RPMI8226 (cell line): ENCODE measurements around the gene DAW1.

Experiments used
- DNase-seq: peaks from one replicate; pipeline ENCODE4 v3.0.0-alpha.2; 2015

The DAW1 gene

GRCh38 chr2:227862741-227863588, 8.5 kb upstream of the DAW1 start:
- DNase-seq = no peak

DNA sequence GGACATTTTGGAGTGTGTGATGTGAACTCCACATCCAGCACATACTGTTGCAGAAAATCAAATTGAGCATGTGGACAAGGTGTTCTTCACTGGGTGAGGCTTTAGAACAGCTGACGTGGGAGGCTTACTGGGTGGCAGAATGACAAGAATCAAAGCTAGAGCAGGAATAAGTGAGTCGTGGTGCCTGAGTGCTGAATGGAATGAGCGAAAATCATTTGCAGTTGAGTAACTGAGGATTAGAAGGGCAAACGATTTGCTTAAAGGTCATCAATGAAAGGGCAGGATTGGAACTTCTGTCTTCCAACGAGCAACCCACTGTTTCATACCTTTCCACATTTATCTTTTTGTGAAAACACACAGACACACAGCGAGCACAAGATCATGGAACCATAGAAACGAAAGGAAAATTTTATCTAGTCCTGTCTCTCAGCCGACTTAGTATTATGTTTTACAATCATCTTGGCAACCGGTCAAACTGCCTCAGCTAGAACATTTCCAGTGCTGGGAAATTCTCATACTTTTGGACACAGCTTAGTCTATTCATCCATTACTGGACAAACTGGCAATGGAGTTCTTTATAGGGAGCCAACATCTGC, 7.2 kb upstream of the DAW1 start:
- no peak for DNase-seq

DNA sequence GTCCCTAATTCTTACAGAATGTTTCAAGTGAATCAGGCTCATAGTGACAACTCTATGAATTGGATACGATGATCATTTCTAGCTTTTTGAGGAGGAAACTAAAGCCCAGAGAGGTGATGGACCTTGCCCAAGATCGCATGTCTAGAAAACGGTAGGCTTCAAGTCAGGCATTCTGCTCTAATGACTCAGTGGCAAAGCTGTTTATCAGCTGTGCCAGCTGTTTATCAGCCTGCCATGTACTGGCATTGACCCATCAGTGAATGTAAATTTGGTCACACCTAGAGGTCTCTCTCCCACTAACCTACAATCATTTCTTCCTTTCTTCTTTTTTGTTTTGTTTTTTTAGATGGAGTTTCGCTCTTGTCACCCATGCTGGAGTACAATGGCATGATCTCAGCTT, 6.1 kb upstream of the DAW1 start:
- DNase-seq = no peak

DNA sequence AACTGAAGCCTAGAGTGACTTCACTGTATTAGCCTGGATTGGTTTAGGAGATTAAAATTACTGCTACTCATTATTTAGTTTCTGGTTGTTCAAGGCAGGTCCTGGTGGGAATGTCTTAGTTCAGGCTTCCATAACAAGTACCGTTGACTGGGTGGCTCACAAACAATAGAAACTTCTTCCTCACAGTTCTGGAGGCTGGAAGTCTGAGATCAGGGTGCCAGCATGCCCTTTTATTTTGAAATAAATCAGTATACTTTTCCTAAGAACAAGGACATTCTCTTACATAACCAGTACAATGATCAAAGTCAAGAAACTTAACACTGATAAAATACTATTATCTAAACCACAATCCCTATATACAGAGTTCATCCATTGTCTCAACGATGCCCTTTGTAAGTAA, 4.0 kb upstream of the DAW1 start:
- no peak for DNase-seq

DNA sequence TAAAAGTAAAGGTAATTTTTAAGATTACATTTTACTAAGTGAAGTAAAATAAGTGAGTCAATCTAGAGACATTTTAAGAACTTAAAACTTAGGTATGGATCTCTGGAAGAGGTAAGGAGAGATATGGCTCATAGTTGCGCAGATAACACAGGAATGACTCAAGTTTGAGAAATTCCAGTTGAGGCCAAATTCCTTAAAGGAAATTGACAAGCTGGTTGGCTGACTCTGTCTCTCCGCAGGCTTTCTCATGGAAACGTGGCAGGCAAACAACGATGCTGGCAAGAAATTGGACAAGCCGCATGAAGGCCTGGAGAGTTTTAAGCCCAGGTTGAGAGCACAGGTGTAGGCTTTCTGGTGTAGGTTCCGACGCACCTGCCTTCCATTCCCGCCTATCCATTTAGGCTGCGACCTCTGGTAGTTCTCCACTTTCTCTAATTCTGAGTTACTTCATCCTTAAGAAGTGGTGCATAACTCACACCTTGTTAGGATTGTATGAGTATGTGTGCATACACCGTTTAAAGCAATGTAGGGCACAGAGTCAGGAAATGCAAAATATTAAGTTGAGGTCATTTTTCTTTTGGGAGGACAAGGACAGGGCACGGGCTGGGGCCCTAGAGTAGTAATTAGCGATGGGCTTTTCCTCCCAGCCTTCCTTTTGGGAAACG, 589 bp upstream of the DAW1 start:
- DNase-seq = no peak

- DNase-seq = no peak
These were observed 1.2 kb downstream of the DAW1 start for GRCh38 chr2:227872676-227873075.

DNA sequence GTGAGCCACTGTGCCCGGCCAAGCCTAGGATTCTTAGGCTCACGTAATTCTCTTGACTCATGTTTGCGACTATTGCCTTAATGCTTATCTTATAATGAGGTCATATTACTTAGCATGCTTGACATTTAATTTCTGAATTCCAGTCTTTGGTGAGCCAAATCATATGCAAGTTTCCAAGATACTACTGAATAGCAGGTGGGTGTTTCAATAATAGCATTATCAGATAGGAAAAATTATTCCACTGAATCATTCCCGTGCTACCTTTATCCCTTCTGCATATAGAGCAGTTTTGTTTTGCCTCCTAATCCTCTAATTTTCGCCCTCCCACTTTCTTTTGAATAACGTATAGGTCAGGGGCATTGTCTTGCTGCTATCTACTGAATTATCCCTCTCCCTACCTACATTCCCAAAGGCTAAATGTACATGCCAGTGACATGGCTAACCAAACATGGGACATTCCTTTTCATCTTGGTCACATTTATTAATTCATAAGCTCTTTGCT, 4.9 kb downstream of the DAW1 start:
- no peak for DNase-seq

DNA sequence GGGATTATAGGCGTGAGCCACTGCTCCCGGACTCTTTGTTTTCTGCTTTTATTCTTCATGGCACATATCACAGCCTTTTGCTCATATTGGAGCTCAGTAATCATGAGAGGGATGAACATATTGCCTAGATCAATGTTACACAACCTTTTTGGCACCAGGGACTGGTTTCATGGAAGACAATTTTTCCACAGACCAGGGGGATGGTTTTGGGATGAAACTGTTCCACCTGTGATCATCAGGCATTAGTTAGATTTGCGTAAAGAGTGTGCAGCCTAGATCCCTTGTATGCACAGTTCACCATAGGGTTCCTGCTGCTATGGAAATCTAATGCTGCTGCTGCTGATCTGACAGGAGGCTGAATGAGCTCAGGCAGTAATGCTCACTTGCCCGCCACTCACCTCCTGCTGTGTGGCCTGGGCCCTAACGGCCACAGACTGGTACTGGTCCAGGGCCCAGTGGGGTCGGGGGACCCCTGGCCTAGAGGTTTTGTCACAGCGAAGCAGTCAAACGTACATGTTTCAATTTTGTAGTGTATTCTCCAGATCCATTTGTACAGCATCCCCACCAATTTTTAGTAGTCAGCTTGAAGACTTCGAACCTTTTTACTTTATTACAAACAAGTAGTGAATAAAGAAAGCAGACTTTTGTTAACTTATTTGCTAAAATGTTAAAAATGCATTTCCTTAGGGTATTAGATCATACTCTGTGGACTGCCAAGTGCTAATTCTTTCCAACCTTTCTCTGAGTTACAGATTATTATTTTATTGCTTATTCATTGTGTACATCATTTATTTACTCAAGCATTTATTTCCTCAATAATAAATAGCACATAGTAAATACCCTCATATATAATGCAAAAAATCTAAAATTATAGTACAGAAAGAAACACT, 6.2 kb downstream of the DAW1 start:
- DNase-seq = no peak

- no peak for DNase-seq
These were observed 9.0 kb downstream of the DAW1 start for GRCh38 chr2:227880460-227880859.

DNA sequence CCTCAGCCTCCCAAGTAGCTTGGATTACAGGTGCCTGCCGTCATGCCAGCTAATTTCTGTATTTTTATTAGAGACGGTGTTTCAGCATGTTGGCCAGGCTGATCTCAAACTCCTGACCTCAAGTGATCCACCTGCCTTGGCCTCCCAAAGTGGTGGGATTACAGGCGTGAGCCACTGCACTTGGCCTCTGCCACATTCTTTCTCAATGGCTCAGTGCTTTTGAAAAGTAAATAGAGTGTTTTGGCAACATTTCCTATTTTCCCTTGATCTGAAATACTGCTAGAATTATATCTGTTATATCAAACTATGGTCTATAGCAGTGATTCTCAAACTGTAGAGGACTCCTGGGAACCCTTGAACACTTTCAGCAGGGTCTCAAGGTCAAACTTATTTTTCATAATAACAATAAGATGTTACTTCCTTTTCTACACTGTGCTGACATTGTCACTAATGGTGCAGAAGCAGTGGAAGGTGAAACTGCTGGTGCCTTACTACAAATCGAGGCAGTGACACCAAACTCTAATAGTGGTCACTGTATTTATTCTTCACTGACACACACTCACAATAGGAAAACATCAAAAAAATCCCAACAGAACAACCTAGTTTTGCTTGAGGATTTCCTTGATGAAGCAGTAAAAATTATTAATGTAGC, 10.6 kb downstream of the DAW1 start:
- DNase-seq = no peak

DNA sequence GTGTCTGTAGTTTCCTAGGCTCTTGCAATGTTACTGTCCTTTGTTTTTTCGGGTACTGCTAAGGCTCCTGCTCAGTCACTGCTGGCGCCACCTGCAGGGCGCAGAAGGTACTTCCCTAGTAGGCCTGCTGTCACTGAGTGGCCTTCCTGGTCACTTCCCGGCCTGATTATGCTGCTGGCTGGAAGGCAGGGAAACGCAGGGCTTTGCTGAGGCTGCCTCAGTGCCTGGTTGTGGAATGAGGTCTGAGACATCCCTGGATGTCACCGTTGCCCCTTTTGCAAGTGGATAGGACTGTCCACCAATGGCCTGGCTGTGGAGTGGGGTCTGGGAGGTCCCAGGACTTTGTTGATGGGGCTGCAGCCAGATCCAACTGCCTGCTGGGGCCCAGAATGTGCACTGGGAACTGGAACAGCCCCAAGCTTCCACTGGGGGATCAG, 13.1 kb downstream of the DAW1 start:
- peak; percentile 48 for DNase-seq

- no peak for DNase-seq
These were observed 14.7 kb downstream of the DAW1 start for GRCh38 chr2:227886149-227886548.

GRCh38 chr2:227888289-227888688, 16.9 kb downstream of the DAW1 start:
- no peak for DNase-seq

DNA sequence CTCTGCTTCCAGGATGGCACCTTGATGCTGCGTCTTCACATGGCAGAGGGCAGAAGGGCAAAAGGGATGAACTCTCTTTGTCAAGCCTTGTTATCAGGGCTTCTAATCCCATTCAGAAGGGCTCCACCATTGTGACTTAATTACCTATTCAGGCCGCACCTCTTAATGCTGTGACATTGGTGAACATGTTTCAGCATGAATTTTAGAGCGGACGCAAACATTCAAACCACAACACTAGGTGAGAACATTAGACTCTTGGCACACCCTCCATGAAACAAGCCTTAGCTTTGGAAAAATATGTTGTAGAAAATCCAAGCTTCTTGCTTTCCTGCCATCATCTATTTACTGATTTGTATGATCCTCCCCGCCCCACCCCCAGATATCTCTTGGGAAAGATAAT, 17.9 kb downstream of the DAW1 start:
- DNase-seq = no peak

DNA sequence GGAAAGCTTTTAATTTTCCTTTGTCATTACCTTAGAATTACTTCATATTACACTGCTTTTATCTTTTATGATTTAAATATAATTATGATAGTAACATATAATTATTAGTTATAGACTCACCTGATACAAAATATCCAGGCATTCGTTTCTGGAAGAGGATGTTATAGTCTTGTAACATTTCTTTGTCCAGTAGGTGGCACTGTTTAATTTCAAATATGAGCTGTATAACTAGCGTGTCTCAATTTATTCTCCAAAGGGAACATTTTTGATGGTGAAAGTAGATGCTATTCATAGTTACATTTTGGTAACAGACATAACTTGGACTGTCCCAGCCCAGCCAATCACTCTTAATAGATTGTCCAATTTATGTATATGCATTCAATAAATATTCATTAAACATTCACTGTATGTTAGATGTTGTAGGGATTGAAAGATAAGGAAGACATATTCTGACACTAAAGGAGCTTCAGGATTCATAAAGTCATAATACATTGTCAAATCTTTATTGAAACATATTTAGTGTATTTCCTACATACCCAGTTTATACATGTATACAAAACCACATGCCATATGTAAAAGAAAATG, 19.2 kb downstream of the DAW1 start:
- DNase-seq = peak; percentile 58

GRCh38 chr2:227891673-227892072, 20.2 kb downstream of the DAW1 start:
- no peak for DNase-seq

DNA sequence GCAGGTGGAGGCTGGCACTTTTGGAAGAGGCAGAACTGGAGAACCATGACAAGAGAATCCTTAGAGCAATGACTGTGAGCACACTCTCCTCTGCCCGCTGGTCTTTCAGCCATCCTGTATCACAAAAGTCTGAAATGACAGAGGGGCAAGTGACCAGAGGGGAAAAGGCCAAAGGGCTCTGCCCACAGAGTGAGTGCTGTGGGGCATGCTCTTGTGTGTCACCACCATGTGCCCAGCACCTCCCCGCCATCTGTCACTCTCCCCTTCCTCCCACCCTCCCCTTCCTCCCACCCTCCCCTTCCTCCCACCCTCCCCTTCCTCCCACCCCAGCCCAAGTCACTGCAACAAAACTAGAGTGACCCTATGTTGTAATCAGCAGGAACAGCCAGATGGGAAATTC, 31.9 kb downstream of the DAW1 start:
- no peak for DNase-seq

DNA sequence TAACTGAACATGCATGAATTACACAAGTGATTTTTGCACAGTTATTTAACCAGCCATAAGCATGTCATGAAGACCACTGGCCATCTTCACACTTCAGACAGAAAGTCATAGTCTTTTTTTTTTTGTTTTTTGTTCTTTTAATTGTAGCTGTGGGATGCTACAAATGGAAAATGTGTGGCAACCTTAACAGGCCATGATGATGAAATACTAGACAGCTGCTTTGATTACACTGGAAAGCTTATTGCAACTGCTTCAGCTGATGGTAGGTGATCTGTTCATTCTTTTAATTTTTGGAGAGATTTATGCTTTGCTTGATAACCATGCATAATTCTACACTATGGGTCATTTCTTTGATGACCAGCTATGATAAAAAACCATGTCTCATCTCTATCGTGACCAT, 35.6 kb downstream of the DAW1 start:
- no peak for DNase-seq

DNA sequence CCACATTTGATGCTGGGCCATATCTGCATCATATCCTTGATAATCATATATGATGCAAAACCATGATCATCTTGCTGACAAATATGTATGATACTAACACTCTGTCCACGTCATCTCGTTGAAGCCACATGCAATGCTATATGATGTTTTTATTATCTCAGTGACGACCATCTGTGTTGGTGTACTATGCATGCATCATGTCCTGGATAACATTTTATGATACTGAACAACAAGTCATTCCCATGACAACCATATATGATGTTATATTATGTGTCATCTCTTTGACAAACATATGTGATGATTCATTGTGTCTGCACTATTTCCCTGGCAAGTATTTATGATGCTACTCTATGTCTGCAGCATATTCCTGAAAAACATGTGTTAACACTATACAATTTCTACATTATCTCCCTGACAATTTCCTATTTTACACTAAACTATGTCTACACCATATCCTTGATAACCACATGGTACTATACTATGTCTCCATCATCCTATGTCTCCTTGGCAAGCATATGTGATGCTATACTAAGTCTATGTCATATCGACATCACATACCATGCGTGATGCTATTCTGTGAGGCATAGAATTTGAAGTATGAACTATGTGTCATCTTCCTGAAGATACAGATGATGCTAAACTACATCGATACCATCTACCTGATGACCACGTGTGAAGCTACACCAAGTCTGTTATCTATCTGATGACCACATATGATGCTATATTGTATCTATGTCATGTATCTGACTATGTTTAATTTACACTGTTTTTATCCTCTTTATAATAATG, 37.0 kb downstream of the DAW1 start:
- no peak for DNase-seq

GRCh38 chr2:227914362-227914761, 42.9 kb downstream of the DAW1 start:
- DNase-seq = no peak

DNA sequence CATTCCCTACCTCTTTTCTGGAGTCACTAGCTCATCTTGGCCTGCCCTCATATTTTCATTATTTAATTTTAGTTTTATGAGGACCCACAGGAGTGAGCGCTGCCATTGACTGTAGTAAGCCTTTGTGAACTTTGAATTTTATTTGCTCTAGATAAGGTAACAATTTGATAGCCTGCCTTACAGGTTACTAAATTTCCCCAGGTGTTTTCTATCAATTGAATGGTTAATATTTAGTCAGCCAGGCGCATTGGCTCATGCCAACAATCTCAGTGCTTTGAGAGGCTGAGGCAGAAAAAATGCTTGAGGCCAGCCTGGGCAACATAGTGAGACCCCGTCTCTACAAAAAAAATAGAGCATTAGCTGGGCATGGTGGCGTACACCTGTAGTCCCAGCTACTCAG, 50.2 kb downstream of the DAW1 start:
- DNase-seq = no peak
